Gastroesophageal sphincter (tissue), 4 donors: Measurements from ENCODE around the gene EMX1. TPM values are rescaled to one million over a fixed set of nuclear protein-coding genes. Genes with fewer than 3 reads are reported as not detected.

Source experiments
- ATAC-seq: fragments of 150-250 bp; one replicate; pipeline ENCODE4 v1.9.1; 2016; ENCODE audit warnings: mild to moderate bottlenecking, moderate library complexity
- H3K27ac ChIP-seq, 4 donors: fragments of 200-600 bp; sonication (generic) in 3 of 4; 1 replicate in 3 of 4; 2 replicates in 1 of 4; pipeline ENCODE4 v1.5.1; 2016 to 2019
- H3K27me3 ChIP-seq: fragments of 200-600 bp; sonication (generic); one replicate; pipeline ENCODE4 v1.5.1; 2019
- H3K36me3 ChIP-seq, 2 donors: fragments of 200-600 bp; sonication (generic); one replicate each; pipeline ENCODE4 v1.5.1; 2019; ENCODE audit warnings: control low read depth in 1 of 2
- H3K4me1 ChIP-seq, 3 donors: fragments of 200-600 bp; sonication (generic); 1 replicate in 2 of 3; 2 replicates in 1 of 3; pipeline ENCODE4 v1.5.1; 2016 to 2019; ENCODE audit warnings: control low read depth in 2 of 3
- H3K4me3 ChIP-seq, 2 donors: fragments of 200-600 bp; sonication (generic); one replicate each; pipeline ENCODE4 v1.5.1; 2019; ENCODE audit warnings: mild to moderate bottlenecking in 1 of 2, moderate library complexity in 1 of 2
- H3K9me3 ChIP-seq, 3 donors: fragments of 200-600 bp; sonication (generic); one replicate each; pipeline ENCODE4 v1.5.1; 2017 to 2019; ENCODE audit warnings: control low read depth in 2 of 3
- CTCF ChIP-seq, 4 experiments: fragments of 200-600 bp in 2 of 4; fragments of 450-650 bp in 2 of 4; sonication (generic) in 1 of 4; IDR thresholded peaks; one replicate each; pipeline ENCODE4 v1.5.1; 2017 to 2019; ENCODE audit warnings: antibody characterized with exemption in 4 of 4, mild to moderate bottlenecking in 2 of 4, moderate library complexity in 2 of 4
- EP300 ChIP-seq: sonication (generic); formaldehyde crosslinking; IDR thresholded peaks from one replicate; pipeline ENCODE4 v1.6.1; 2017; ENCODE audit warnings: antibody characterized with exemption, mild to moderate bottlenecking
- POLR2A ChIP-seq, 2 donors: fragments of 450-650 bp; IDR thresholded peaks; one replicate each; pipeline ENCODE4 v1.6.1; 2017; ENCODE audit warnings: antibody characterized with exemption in 2 of 2, mild to moderate bottlenecking in 2 of 2, moderate library complexity in 1 of 2
- POLR2AphosphoS5 ChIP-seq: sonication (generic); formaldehyde crosslinking; IDR thresholded peaks from one replicate; pipeline ENCODE4 v1.6.1; 2017; ENCODE audit warnings: antibody characterized with exemption
- WGBS, 2 donors: methylation state at CpG; one replicate each; pipeline ENCODE4 v1.1.5; 2018; ENCODE audit warnings: low coverage in 1 of 2; 5-methylcytosine and 5-hydroxymethylcytosine counted together
- total RNA-seq, 4 donors: library from RNA; depleted of rRNA; stranded (reverse); fragments of >200 nt; gene quantifications; one replicate each; pipeline ENCODE4 v1.1.0, GENCODE V29; 2016

The EMX1 gene
- total RNA-seq, 4 donors from 2014 or later = 0.15 TPM; not detected in 3

DNA sequence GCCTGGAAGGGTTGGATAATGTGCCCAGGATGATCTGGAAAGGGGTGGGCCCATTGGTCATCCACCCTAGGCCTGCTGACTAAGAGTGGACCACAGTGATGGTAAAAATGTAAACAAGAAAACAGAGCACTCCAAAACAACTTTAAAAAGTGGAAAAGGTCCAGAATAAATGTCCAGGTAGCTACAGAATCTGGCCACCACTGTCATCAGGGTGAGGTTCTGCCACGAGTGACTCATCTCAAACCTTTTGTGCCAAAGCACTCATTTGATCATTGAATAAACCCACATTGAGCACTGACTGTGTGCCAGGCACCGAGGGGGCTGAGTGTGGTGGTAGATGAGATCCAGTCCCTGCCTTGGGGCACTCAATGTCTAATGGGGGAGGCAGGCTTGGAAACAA is 64.9 kb downstream of the EMX1 start:
- Histone ChIP-seq H3K9me3 (no peaks in the 10 kb centered on the region), H3K36me3 (peaks cover 0 to 50% of the 10 kb centered on the region in 2 donors), H3K4me3 (no peak overlapping the region), H3K27ac (no peak overlapping the region), H3K4me1 (no peaks in the 10 kb centered on the region), H3K27me3 (no peaks in the 10 kb centered on the region)
- TF ChIP-seq POLR2AphosphoS5 (no peak), CTCF (IDR thresholded peaks at IDR 0.05) (no peak), EP300 (no peak), POLR2A (IDR thresholded peaks at IDR 0.05) (no peak)
- ATAC-seq = no peak
- WGBS, 2 donors = 65 to 100% methylated on average over 1 to 2 of the region's 2 CpGs

DNA sequence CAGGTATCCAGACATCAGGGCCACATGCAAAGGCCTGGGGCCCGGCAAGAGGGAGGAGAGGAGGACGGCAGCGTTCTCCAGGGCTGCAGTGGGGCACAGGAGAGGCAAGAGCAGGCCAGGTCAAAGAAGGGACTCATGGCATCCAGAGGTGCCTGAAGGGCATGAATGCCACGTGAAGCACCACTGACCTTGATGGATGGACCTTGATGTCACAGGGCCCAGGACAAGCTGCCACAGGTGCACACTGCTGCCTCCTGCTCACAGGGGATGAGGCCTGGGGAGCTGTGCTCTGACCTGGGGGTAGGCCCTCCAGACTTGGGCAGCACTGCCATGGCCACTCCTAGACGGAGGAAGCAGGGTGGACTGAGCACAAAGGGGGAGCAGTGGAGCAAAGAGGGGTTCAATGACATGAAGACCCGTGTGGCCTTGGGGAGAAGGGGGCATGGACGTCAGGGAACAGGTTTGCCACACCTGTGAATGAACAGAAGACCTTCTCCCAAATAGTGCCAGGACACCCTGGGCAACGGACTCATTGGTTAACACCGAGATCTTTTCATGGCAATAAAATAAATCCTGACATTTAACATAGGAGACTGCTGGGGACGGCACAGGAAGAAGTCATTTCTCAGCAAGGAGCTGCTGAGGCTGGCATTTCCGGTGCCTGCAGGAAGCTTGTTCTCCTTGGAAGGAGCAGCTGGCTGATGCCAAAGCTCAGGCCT is 65.6 kb downstream of the EMX1 start:
- no peaks in the 10 kb centered on the region for H3K9me3 ChIP-seq
- WGBS, 2 donors = 80 to 85% methylated on average over 6 to 7 of the region's 11 CpGs
- H3K27ac ChIP-seq = no peak overlapping the region
- no peak overlapping the region for H3K4me3 ChIP-seq
- no peak for ATAC-seq
- H3K27me3 ChIP-seq = no peaks in the 10 kb centered on the region
- H3K4me1 ChIP-seq = no peaks in the 10 kb centered on the region
- peaks cover 0 to 56% of the 10 kb centered on the region in 2 donors for H3K36me3 ChIP-seq
- TF ChIP-seq EP300 = no peak
- TF ChIP-seq POLR2AphosphoS5 = no peak
- TF ChIP-seq CTCF (IDR thresholded peaks at IDR 0.05) = no peak
- no peak for TF ChIP-seq POLR2A (IDR thresholded peaks at IDR 0.05)

GRCh38 chr2:72983500-72984161 is 66.3 kb downstream of the EMX1 start:
- H3K4me1 ChIP-seq = no peaks in the 10 kb centered on the region
- no peaks in the 10 kb centered on the region for H3K27me3 ChIP-seq
- 93 to 96% methylated on average over 7 to 8 of the region's 10 CpGs for WGBS, 2 donors
- H3K4me3 ChIP-seq = no peak overlapping the region
- H3K36me3 ChIP-seq = peaks cover 0 to 63% of the 10 kb centered on the region in 2 donors
- H3K9me3 ChIP-seq = no peaks in the 10 kb centered on the region
- no peak for TF ChIP-seq EP300
- H3K27ac ChIP-seq = no peak overlapping the region
- ATAC-seq = no peak

- no peak overlapping the region for H3K4me3 ChIP-seq
- no peaks in the 10 kb centered on the region for H3K27me3 ChIP-seq
- ATAC-seq = no peak
- 73 to 94% methylated on average over 2 to 6 of the region's 7 CpGs for WGBS, 2 donors
- no peaks in the 10 kb centered on the region for H3K4me1 ChIP-seq
- TF ChIP-seq CTCF (IDR thresholded peaks at IDR 0.05) (no peak), POLR2AphosphoS5 (no peak), EP300 (no peak), POLR2A (IDR thresholded peaks at IDR 0.05) (no peak)
- peaks cover 0 to 68% of the 10 kb centered on the region in 2 donors for H3K36me3 ChIP-seq
- H3K9me3 ChIP-seq = no peaks in the 10 kb centered on the region
- no peak overlapping the region for H3K27ac ChIP-seq
Observed at GRCh38 chr2:72984172-72984671, 66.9 kb downstream of the EMX1 start.

Other genes with a start within 250 kb of the EMX1 start
- gene EXOC6B, start 91.5 kb upstream of the EMX1 start, total RNA-seq = 10 to 100 TPM; 35.3 to 47.2 (median 41.2) TPM
- gene SPR, start 30.1 kb upstream of the EMX1 start, total RNA-seq = 10 to 100 TPM; 26.1 to 48.5 (median 39.4) TPM
- gene SFXN5, start 154.2 kb downstream of the EMX1 start, total RNA-seq = 10 to 100 TPM in 1 of 4 donors, 1 to 10 TPM in 3; 5.7 to 11.8 (median 6.7) TPM
- 10 to 100 TPM; 25.4 to 49.5 (median 29.4) TPM for gene RAB11FIP5, start 195.4 kb downstream of the EMX1 start, total RNA-seq